Measurements from ENCODE around the gene NSG1.

The NSG1 gene

DNA sequence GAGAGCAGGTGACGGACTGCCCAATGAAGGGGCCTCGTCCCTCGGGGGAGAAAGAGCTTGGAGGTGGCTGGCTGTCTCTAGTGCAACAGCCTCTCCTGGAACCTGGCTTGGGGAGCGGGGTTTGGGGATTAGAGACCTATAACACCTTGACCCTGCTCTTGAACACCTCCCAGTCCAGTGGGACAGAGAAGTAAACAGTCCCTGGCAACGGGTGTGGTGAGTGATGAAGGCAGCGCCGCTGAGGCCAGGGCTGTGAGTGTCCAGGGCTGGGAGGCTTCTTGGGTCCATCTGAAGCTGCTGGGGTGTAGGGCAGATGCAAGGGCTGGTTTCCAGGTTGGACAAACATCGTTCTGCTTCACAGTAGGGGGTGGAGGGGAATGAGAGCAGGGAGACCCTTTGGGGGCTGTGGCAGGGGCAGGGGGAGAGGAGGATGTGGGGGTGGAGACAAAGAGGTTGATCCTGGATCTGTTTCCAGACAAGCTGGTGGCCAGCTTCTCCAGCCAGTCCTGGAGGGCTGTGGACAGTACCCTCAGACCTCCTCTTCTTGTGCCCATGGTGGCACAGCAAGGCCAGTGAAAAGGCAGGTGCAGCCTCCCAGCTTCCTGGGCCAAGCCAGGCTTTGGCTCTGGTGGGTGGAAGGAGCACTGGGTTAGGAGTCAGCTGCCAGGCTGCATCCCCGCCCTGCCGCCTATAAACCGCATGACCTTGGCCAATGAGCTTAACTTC is 3.8 kb downstream of the NSG1 start:
- H3K27me3 ChIP-seq (ENCODE audit: control insufficient read depth, insufficient read depth, low read length), result peaks cover 40% of the 10 kb centered on the region
- no peaks in the 10 kb centered on the region for H3K4me1 ChIP-seq (ENCODE audit: control insufficient read depth, low read depth, low read length)
- no peak overlapping the region for H3K27ac ChIP-seq (ENCODE audit: low read length)
- H3K4me3 ChIP-seq (ENCODE audit: low read length), result no peak overlapping the region
- H3K9me3 ChIP-seq (ENCODE audit: control insufficient read depth, low read depth, low read length), result no peaks in the 10 kb centered on the region
- no peak overlapping the region for H3K9ac ChIP-seq (ENCODE audit: low read length)
- no peaks in the 10 kb centered on the region for H3K36me3 ChIP-seq (ENCODE audit: control insufficient read depth, low read depth, low read length)

DNA sequence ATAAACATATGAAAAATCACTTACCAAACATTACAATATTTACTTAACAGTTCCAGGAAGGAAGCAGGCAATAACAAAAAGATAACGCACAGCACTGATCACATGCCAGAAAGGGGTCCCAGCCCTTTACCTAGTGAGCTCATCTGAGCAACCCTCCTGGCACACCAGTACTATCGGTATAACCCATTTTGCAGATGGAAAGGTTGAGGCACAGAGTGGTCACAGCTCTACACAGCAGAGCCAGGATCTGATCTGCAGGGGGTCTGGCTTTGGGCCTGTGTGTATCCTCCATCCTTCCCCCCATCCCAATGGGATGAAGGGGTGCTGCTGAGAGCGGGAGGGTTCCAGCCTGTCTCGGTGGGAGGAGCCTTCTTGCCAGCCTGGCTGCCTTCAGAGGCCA is 5.0 kb downstream of the NSG1 start:
- Histone ChIP-seq H3K36me3 (ENCODE audit: control insufficient read depth, low read depth, low read length) (no peaks in the 10 kb centered on the region), H3K4me1 (ENCODE audit: control insufficient read depth, low read depth, low read length) (peaks cover 8% of the 10 kb centered on the region), H3K9me3 (ENCODE audit: control insufficient read depth, low read depth, low read length) (no peaks in the 10 kb centered on the region), H3K27me3 (ENCODE audit: control insufficient read depth, insufficient read depth, low read length) (peaks cover 28% of the 10 kb centered on the region), H3K9ac (ENCODE audit: low read length) (no peak overlapping the region), H3K27ac (ENCODE audit: low read length) (no peak overlapping the region), H3K4me3 (ENCODE audit: low read length) (no peak overlapping the region)

DNA sequence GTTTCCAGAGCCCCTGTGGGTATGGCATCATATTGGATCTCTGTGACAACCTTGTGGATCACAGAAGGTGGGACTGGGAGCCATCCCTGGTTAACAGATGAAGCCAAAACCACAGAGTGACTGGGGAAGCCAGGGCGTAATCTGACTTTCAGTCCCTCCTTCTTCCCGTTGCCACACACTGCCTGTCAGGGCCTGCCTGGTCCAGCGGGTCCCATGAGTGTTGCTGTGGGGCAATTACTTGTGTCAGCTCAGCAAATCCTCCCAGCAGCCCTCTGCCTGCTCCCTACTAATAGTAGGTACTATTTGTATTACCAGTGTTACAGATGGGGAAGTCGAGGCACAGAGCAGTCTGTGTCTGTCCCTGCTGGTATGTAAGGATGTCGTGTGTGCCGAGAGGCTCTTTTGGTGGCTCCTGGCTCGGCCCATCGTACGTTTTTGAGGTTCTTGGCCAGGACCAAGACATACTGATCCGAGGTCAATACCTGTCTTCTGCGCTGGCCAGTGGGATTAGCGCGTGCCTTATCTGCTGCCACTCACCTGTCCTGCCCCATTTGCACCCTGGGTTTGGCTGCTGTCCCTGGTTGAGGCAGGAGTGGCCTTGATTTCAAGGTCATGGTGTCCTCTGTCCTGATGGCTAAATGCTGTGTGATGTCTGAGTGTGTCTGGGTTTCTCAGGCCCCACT is 5.7 kb downstream of the NSG1 start:
- Histone ChIP-seq H3K4me1 (ENCODE audit: control insufficient read depth, low read depth, low read length) (peaks cover 9% of the 10 kb centered on the region), H3K9ac (ENCODE audit: low read length) (no peak overlapping the region), H3K36me3 (ENCODE audit: control insufficient read depth, low read depth, low read length) (no peaks in the 10 kb centered on the region), H3K9me3 (ENCODE audit: control insufficient read depth, low read depth, low read length) (no peaks in the 10 kb centered on the region), H3K27ac (ENCODE audit: low read length) (no peak overlapping the region), H3K27me3 (ENCODE audit: control insufficient read depth, insufficient read depth, low read length) (peaks cover 20% of the 10 kb centered on the region), H3K4me3 (ENCODE audit: low read length) (no peak overlapping the region)

DNA sequence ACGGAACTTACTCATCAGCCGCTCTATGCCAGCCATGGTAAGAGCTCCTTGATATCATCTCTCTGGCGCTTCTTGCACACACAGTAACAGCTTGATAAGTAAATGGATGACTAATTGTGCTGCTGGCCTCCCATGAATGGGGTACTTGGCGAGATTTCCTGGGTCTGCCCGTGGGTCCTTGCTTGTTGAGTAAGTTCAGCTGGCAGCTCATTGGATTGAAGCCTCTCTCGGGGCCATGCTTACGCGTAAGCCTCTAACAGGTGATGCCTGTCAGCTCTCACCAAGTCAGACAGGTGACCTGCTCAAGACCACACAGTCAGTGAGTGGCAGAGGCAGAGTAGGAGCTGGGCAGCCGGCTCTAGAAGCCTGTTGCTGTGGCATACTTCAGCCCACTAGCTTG is 7.7 kb downstream of the NSG1 start:
- H3K9me3 ChIP-seq (ENCODE audit: control insufficient read depth, low read depth, low read length), result no peaks in the 10 kb centered on the region
- peaks cover 9% of the 10 kb centered on the region for H3K4me1 ChIP-seq (ENCODE audit: control insufficient read depth, low read depth, low read length)
- H3K27ac ChIP-seq (ENCODE audit: low read length), result no peak overlapping the region
- no peaks in the 10 kb centered on the region for H3K36me3 ChIP-seq (ENCODE audit: control insufficient read depth, low read depth, low read length)
- no peak overlapping the region for H3K4me3 ChIP-seq (ENCODE audit: low read length)
- H3K27me3 ChIP-seq (ENCODE audit: control insufficient read depth, insufficient read depth, low read length), result peaks cover under 1% of the 10 kb centered on the region
- H3K9ac ChIP-seq (ENCODE audit: low read length), result no peak overlapping the region

DNA sequence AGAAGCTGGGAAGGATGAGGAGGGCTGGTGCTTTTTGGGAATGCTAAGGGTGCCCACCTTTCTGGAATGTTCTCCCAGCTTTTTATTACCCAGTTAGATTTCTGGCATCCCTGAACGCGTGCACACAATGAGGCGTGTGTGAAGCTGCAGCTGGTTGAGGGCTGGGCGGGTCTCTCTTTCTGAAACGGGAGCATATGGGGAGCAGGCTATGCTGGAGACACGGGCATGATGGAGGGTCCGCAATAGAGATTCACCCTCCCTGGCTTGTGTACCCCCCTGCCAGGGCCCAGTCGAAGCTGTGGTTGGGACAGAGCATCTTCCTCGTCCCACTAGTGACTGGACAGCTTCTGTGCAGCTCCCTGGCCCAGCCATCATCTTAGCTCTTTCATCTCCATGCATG is 8.5 kb downstream of the NSG1 start:
- H3K27me3 ChIP-seq (ENCODE audit: control insufficient read depth, insufficient read depth, low read length), result no peaks in the 10 kb centered on the region
- no peak overlapping the region for H3K4me3 ChIP-seq (ENCODE audit: low read length)
- no peak overlapping the region for H3K27ac ChIP-seq (ENCODE audit: low read length)
- no peaks in the 10 kb centered on the region for H3K9me3 ChIP-seq (ENCODE audit: control insufficient read depth, low read depth, low read length)
- peaks cover 9% of the 10 kb centered on the region for H3K4me1 ChIP-seq (ENCODE audit: control insufficient read depth, low read depth, low read length)
- H3K9ac ChIP-seq (ENCODE audit: low read length), result no peak overlapping the region
- H3K36me3 ChIP-seq (ENCODE audit: control insufficient read depth, low read depth, low read length), result no peaks in the 10 kb centered on the region

DNA sequence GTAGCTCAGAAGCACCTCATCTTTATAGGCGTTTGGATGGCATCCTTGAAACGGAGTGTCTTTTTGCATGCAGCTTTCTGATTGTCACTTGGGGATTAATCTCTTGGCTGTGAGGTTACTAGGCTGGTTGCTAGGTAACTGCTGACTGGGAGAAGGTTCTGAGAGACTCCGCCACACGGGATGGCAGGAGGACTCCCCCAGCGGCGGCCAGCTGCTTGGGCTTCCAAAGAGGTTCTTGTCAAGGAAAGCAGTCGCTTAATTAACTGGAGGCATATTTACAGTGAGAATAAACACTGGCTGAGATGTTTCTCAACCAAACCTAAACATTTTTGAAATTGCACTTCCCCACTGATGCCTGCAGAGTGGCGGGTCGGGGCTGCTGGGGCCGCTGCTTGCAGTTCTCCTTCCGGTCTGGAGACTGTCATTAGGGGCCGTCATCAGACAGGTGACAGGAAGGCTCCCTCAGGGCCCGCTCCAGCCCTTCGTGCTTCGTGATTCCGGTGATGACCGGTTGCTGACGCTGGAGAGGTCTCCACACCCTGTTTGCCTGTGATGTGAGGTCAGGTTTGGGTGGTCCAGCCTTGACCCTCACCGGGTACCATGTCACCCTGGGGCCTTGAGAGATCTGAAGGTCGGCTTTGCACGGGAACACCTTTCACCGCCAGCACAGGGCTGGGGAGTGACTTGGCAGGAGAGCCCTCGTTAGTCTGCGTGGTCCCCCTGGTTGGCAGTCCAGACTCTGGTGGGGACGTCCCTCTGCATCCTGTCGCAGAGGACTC is 9.1 kb downstream of the NSG1 start:
- Histone ChIP-seq H3K9me3 (ENCODE audit: control insufficient read depth, low read depth, low read length) (no peaks in the 10 kb centered on the region), H3K27me3 (ENCODE audit: control insufficient read depth, insufficient read depth, low read length) (no peaks in the 10 kb centered on the region), H3K36me3 (ENCODE audit: control insufficient read depth, low read depth, low read length) (no peaks in the 10 kb centered on the region), H3K27ac (ENCODE audit: low read length) (no peak overlapping the region), H3K4me3 (ENCODE audit: low read length) (no peak overlapping the region), H3K4me1 (ENCODE audit: control insufficient read depth, low read depth, low read length) (peaks cover 9% of the 10 kb centered on the region), H3K9ac (ENCODE audit: low read length) (no peak overlapping the region)

DNA sequence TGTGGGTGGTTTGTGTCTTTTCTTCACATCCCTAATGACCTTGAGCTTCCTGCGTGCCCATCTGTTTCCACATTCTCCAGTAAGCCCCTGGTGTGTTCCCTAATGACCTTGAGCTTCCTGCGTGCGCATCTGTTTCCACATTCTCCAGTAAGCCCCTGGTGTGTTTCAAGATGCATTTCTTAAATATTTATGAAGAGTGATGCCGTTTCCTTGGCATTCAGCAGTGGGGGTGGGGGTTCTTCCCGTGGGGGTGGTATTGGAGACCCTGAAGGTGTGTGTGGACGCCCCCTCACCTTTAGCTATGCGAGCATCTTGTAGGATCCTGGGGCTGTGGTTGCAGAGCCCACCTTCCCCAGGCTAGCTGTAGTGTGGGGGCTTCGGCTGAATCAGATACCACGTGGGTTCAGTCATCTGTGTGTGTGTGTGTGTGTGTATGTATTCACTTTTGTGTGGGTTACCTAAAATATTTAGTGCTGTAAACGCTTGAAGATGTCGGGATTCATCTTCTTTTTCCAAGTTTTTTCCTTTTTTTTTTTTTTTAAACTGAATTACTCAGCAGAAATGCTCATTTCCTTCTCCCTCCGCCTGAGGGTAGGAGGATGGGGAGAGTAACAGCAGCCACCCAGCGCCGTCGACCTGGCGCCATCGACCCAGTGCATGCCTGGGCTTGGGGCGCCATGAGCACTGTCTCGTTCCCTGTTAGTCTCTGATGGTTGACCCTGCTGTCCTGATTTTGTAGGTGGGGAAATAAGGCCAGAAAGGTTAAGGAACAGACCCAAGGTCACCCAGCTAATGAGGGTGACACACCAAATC is 9.9 kb downstream of the NSG1 start:
- H3K9me3 ChIP-seq (ENCODE audit: control insufficient read depth, low read depth, low read length), result no peaks in the 10 kb centered on the region
- H3K4me1 ChIP-seq (ENCODE audit: control insufficient read depth, low read depth, low read length), result peaks cover 9% of the 10 kb centered on the region
- H3K36me3 ChIP-seq (ENCODE audit: control insufficient read depth, low read depth, low read length), result no peaks in the 10 kb centered on the region
- H3K27me3 ChIP-seq (ENCODE audit: control insufficient read depth, insufficient read depth, low read length), result no peaks in the 10 kb centered on the region
- no peak overlapping the region for H3K9ac ChIP-seq (ENCODE audit: low read length)
- H3K4me3 ChIP-seq (ENCODE audit: low read length), result no peak overlapping the region
- H3K27ac ChIP-seq (ENCODE audit: low read length), result no peak overlapping the region

DNA sequence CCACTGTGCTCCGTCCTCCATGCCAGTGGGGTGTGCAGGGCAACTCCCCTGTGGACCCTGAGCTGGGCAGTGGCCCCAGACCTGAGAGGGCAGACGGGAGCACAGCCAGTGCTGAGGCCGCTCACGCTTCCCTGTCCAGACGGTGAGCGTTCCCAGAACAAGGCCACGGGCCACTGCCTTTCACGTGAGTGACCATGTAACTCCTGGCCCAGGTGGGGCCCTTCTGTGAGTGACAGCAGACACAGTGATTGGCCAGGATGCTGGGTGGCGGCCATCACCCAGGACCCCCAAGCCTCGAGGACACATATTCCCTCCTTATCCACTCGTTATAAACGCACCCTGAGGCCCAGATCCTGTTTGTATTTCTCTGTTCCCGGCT is 10.5 kb downstream of the NSG1 start:
- Histone ChIP-seq H3K9me3 (ENCODE audit: control insufficient read depth, low read depth, low read length) (no peaks in the 10 kb centered on the region), H3K9ac (ENCODE audit: low read length) (no peak overlapping the region), H3K27me3 (ENCODE audit: control insufficient read depth, insufficient read depth, low read length) (no peaks in the 10 kb centered on the region), H3K36me3 (ENCODE audit: control insufficient read depth, low read depth, low read length) (no peaks in the 10 kb centered on the region), H3K4me1 (ENCODE audit: control insufficient read depth, low read depth, low read length) (peaks cover 9% of the 10 kb centered on the region), H3K4me3 (ENCODE audit: low read length) (no peak overlapping the region), H3K27ac (ENCODE audit: low read length) (no peak overlapping the region)

DNA sequence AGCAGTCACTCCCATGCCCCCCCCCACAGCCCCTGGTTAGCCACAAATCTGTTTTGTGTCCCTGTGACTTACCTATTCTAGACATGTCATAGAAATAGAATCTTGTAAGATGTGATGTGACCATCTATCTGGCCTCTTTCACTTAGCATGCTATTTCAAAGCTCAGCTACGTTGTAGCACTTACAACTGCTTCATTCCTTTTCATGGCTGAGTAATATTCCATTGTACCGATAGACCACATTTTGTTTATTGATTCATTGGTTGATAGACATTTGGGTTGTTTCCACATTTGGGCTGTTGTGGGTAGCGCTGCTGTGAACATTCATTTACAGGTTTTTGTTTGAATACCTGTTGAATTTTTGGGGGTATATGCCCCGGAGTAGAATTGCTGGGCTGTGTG is 11.5 kb downstream of the NSG1 start:
- Histone ChIP-seq H3K36me3 (ENCODE audit: control insufficient read depth, low read depth, low read length) (no peaks in the 10 kb centered on the region), H3K9ac (ENCODE audit: low read length) (no peak overlapping the region), H3K27ac (ENCODE audit: low read length) (no peak overlapping the region), H3K27me3 (ENCODE audit: control insufficient read depth, insufficient read depth, low read length) (no peaks in the 10 kb centered on the region), H3K9me3 (ENCODE audit: control insufficient read depth, low read depth, low read length) (no peaks in the 10 kb centered on the region), H3K4me3 (ENCODE audit: low read length) (no peak overlapping the region), H3K4me1 (ENCODE audit: control insufficient read depth, low read depth, low read length) (peaks cover 9% of the 10 kb centered on the region)

DNA sequence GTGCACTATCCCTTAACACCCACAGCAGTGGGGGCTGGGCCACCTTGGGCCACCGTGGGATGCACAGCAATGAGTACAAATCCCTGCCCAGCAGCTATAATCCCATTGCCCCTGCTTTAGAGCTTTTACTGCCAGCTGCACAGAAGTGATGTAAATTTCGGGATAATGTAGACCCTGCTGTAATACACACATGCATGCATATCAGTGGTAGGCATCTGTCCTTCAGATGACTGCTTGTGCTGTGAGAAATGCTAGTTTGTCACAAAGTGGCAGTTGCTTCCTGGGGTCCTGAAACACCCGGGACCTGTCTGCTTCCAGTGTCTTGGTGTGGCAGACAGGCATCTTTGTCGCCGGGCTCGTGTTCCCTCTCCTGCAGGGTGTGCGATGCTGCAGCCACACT is 14.1 kb downstream of the NSG1 start:
- no peak overlapping the region for H3K4me3 ChIP-seq (ENCODE audit: low read length)
- no peaks in the 10 kb centered on the region for H3K9me3 ChIP-seq (ENCODE audit: control insufficient read depth, low read depth, low read length)
- no peak overlapping the region for H3K27ac ChIP-seq (ENCODE audit: low read length)
- H3K4me1 ChIP-seq (ENCODE audit: control insufficient read depth, low read depth, low read length), result peaks cover 9% of the 10 kb centered on the region
- H3K9ac ChIP-seq (ENCODE audit: low read length), result no peak overlapping the region
- no peaks in the 10 kb centered on the region for H3K36me3 ChIP-seq (ENCODE audit: control insufficient read depth, low read depth, low read length)
- H3K27me3 ChIP-seq (ENCODE audit: control insufficient read depth, insufficient read depth, low read length), result no peaks in the 10 kb centered on the region

DNA sequence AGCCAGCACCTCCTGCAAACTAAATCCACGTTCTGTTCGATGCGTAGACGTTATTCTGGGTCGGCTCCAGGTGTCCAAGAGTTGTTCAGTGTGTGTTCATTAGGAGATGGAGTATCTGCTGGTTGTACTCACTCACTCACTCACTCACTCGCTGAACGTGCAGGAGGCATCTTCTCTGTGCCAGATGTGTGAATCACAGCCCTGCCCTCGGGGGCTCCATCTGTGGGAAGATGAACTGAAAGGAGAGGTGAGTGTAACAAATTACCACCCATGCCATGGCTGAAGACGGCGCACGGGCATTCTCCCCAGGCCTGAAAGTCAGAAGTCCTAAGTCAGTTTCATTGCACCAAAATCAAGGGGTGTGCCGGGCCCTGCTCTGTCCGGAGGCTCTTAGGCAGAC is 16.1 kb downstream of the NSG1 start:
- Histone ChIP-seq H3K36me3 (ENCODE audit: control insufficient read depth, low read depth, low read length) (no peaks in the 10 kb centered on the region), H3K4me3 (ENCODE audit: low read length) (no peak overlapping the region), H3K9ac (ENCODE audit: low read length) (no peak overlapping the region), H3K27me3 (ENCODE audit: control insufficient read depth, insufficient read depth, low read length) (no peaks in the 10 kb centered on the region), H3K27ac (ENCODE audit: low read length) (no peak overlapping the region), H3K4me1 (ENCODE audit: control insufficient read depth, low read depth, low read length) (no peaks in the 10 kb centered on the region), H3K9me3 (ENCODE audit: control insufficient read depth, low read depth, low read length) (no peaks in the 10 kb centered on the region)

Data from iPS-18a (cell line).